NOMO-1 treated with dmso at 0.1 percent for 144 hours (cell line): ENCODE results near the gene MAP1A.
"Not testable (repeated sequence)": the region's sequence is repeated elsewhere in the genome, so short reads cannot be mapped to it uniquely, and the experiment has no call there.

Experiments used
- DNase-seq: peaks from one replicate; lab custom pipeline; 2025; ENCODE audit not compliant: unreplicated experiment; lab: John Stamatoyannopoulos, UW

MAP1A gene

DNA sequence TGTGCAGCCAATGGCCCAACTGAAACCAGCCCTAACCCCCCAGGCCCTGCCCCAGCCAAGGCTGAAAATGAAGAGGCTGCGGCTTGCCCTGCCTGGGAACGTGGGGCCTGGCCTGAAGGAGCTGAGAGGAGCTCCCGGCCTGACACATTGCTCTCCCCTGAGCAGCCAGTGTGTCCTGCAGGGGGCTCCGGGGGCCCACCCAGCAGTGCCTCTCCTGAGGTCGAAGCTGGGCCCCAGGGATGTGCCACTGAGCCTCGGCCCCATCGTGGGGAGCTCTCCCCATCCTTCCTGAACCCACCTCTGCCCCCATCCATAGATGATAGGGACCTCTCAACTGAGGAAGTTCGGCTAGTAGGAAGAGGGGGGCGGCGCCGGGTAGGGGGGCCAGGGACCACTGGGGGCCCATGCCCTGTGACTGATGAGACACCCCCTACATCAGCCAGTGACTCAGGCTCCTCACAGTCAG is 11.2 kb downstream of the MAP1A start:
- DNase-seq: no peak

DNA sequence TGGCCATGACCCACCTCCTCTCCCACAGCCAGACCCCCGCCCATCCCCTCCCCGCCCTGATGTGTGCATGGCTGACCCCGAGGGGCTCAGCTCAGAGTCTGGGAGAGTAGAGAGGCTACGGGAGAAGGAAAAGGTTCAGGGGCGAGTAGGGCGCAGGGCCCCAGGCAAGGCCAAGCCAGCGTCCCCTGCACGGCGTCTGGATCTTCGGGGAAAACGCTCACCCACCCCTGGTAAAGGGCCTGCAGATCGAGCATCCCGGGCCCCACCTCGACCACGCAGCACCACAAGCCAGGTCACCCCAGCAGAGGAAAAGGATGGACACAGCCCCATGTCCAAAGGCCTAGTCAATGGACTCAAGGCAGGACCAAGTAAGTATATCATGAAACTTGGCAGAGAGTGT is 11.7 kb downstream of the MAP1A start:
- DNase-seq: no peak

DNA sequence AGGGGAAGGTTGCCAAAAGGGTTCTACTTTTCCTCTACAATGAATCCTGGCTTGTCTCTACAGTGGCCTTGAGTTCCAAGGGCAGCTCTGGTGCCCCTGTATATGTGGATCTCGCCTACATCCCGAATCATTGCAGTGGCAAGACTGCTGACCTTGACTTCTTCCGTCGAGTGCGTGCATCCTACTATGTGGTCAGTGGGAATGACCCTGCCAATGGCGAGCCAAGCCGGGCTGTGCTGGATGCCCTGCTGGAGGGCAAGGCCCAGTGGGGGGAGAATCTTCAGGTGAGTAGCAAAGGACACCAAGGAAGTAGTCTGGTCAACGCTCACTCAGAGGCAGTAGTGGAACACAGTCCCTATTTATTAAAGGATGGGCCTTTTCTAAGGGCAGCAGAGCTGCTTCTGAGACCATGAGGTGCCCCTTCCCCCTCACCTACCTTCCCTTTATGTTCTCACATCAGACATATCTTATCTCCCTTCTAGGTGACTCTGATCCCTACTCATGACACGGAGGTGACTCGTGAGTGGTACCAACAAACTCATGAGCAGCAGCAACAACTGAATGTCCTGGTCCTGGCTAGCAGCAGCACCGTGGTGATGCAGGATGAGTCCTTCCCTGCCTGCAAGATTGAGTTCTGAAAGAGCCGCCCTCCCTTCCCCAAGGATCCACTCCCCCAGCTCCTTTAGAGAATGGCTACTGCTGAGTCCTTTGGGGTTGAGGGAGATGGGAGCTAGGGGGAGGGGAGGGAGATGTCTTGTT is 12.4 kb downstream of the MAP1A start:
- DNase-seq: no peak

DNA sequence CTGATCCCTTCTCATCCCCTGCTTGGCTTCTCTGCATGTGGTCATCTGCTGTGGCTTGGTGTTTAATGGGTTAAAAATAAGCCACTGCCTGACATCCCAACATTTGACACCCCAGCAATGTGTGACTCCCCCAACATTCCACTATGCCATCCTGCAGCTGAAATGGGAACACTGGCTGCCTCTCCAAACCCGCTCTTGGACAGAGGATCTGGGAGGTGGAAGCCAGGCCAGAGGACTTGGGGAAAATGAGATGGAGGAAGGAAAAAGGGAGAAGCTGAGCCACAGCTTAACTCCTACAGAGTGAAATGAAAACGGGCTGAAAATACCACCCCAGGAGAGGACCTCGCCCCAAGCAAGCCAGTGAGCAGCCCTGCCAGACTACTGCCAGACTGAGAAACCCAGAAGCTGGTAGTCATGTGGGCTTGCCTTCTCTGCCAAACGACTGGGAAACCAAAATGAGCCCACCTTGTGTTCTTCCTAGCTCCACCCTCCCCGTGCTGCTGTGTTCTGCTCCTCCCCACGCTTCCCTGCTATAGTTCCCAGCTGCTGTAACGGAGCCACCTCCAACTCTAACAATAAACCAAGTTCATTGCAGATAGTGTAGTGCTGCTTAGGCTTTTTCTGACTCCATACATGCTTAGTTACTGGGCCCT is 13.7 kb downstream of the MAP1A start:
- no peak for DNase-seq

DNA sequence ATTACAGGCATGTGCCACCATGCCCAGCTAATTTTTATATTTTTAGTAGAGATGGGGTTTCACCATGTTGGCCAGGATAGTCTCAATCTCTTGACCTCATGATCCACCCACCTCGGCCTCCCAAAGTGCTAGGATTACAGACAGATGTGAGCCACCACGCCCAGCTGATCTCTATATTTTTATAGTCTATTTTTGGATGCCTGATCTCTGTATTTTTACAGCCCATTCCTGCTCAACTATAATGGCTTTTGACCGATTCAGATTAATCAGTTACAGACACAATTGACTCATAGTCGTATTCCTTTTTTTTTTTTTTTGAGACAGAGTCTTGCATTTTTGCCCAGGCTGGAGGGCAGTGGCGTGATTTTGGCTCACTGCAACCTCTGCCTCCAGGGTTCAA is 15.4 kb downstream of the MAP1A start:
- DNase-seq: not testable (repeated sequence)

DNA sequence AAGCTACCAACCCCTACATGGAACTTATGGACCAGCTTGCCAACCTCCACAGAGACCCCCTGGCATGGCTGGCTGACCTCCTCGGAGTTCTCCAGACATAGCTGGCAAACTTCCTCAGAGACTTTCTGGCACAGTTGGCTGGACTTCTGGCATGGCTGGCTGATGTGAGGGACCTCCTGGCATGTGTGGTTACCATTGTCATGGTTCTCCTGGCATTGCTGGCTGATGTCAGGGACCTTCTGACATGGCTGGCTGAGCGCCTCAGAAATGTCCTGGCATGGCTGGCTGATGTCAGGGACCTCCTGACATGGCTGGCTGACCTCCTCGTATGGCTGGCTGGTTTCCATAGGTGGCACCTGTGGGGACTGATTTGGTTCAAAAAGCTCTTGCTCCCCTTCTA is 17.5 kb downstream of the MAP1A start:
- DNase-seq: no peak

DNA sequence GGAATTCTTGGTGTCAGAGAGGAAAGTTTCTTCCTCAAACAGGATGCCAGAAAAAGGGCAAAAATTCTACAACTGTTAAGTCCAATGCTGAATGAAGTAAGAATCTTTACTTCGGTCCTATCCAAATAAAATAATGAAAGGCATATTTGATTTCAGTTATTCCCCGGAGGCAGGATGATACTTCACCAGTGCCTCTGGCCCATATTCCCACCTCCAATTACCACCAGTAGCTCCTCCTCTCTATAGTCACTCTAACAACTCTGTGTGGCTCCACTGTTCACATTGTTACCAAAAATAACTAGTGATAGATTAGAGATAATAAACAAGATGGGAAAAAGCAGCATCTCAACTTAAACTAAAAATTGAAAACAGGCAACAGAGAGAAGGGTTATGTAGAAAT is 20.7 kb downstream of the MAP1A start:
- DNase-seq: no peak

DNA sequence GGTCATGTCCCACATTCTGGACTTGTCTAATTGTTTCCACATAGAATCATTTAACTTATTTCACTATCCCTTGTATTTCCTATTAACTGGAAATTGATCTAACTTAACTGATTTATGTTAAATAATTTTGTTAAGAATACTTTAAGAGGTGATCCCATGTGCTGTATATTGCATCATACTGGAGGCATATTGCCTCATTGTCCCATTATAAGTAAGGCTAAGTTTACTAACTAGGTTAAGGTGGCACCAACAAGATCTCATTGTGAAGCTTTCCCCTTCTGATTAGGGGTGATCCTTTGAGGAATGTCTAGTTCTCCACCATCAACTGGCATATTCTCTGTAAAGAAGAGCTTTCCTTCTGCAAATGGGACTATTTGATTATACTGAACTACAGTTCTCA is 24.4 kb downstream of the MAP1A start:
- no peak for DNase-seq

DNA sequence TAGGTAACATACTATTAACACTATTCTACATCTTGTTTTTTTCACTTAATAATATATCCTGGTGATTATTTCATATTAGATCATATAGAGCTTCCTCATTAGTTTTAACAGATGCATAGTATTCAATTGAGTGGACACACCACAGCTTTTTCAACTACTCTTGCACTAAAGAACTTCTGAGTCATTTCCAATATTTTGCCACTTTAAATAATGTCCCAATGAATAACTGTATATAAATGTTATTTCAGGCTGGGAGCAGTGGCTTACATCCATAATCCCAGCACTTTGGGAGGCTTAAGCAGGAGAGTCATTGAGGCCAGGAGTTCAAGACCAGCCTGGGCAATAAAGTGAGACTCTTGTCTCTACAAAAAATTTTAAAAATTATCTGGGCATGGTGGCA is 26.9 kb downstream of the MAP1A start:
- no peak for DNase-seq

DNA sequence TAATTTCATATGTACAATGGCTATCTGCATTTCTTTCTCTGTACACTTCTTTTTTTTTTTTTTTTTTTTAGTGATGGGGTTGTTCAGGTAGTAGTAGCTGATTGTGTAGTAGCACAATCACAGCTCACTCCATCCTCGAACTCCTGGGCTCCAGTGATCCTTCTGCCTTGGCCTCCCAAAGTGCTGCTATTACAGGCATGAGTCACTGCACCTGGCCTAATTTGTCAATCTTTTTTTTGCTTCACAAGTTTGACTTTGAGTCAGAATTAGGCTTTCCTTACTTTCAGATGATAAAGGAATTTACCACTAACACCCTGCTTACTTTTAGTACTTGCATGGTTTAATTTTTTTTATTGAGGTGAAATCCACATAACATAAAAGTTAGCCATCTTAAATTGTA is 28.0 kb downstream of the MAP1A start:
- DNase-seq: no peak

DNA sequence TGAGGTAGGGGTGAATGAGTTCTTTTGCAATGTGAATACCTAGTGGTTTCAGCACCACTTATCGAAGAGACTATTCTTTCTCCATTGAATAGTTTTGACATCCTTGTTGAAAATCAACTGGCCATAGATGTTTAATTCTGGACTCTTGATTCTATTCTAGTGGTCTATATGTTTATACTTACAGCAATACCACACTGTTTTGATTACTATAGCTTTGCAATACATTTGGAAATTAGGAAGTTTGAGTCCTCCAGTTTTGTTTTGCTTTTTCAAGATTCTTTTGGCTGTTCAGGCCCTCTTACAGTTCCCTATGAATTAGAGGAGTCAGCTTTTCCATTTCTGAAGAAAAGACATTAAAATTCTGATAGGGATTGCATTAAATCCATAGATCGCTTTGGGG is 30.1 kb downstream of the MAP1A start:
- DNase-seq: no peak

DNA sequence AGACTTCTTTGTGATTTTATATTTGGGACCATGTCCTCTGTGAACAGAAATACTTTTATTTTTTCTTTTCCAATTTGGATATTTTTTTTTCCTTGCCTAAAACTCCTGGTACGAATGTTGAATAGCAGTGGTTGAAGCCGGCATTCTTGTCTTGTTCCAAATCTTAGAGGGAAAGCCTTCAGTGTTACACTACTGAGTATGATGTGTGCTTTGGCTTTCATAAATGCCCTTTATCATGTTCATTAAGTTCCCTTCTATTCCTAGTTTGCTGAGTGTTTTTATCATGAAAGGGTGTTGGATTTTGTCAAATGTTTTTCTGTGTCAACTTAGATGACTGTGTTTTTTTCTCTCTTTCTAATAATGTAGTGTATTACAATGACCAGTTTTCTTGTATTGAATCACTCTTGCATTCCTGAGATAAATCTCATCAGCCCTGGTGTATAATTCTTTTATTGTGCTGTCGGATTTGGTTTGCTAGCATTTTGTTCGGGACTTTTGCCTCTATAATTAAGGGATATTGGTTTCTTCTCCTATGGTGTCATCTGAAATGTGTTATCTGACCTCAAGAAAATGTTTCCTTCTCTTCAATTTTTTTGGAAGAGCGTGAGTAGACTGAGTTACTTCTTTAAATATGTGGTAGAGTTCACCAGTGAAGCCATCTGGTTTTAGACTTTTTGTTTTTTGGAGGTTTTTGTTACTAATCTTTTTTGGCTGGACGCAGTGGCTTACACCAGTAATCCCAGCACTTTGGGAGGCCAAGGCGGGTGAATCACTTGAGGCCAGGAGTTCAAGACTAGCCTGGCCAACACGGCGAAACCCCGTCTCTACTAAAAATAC is 33.3 kb downstream of the MAP1A start:
- no peak for DNase-seq

DNA sequence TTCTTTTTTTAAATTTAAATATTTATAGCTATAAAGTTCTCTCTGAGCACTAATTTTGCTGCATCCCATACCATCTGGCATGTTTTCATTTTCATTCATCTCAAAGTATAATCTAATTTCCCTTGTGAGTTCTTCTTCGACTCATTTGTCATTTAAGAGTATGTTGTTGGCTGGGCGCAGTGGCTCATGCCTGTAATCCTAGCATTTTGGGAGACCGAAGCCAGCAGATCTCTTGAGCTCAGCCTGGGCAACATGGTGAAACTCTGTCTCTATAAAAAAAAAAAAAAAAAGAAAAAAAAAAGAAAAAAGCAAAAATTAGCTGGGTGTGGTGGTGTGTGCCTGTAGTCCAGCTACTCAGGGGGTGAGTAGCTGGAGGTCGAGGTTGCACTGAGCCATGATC is 34.8 kb downstream of the MAP1A start:
- no peak for DNase-seq

DNA sequence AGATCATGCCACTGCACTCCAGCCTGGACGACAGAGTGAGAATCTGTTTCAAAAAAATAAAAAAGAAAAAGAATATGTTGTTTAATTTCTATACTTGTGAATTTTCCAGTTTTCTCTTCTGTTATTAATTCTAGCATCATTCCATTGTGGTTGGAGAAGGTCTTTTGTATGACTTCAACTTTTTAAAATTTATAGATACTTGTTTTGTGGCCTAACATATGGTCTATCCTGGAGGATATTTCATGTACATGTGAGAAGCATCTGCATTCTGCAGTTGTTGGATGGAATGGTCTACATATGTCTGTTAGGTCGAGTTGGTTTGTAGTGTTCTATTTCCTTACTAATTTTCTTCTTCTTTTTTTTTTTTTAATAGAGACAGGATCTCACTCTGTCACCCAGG is 35.6 kb downstream of the MAP1A start:
- DNase-seq: no peak

DNA sequence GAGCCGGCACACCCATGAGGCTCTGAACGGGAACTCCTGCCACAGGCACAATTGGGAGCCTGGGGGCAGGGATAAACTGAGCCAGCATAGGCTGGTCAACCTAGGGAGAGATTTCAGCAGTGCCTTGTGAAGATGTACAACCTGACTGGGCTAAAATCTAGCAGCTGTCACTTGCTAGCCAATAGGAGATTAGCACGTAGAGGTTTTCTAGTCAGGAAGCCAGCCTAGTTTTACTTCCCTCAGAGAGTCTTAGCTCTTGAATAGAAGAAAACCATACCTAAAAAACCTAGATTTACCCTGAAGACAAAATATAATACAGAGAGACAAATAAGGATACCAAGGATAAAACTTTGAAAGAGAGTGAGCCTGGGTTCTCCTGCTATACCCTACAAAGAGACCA is 45.3 kb downstream of the MAP1A start:
- not testable (repeated sequence) for DNase-seq

DNA sequence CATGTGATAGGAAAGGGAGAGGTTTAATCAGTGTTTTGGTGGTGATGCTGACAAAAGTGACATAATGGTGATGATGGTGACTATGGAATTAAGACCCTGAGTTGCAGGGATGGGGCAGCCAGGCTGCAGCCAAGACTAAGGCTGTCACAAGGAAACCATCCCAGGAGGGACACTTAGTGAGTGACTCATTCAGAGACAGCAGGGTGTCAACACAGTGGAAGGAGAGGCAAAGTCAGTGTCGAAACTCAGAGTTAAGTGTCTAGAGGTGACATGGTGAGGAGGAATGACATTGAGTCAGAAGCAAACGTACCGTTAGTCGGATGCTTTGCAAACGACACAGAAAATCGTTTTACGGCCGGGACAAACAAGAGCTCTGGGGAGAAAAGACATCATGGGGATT is 46.4 kb downstream of the MAP1A start:
- not testable (repeated sequence) for DNase-seq

DNA sequence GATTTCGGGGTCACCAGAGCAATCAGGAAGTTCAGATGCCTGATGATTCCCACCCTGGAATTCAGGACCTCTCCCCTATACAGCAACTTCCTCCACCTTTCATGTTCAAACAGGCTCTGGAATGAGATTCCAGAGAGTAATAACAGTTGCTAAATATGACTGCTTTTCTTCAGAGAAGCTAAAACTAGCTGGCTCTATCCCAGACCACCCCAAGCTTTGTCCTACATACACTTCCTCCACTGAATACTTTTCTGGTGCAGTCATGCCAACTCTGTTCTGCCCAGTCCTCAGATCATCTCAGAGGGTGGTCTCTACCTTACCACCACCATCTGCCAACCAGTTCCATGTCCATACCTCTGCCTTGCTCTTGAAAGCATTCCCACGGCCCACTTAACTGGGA is 49.2 kb downstream of the MAP1A start:
- DNase-seq: not testable (repeated sequence)

DNA sequence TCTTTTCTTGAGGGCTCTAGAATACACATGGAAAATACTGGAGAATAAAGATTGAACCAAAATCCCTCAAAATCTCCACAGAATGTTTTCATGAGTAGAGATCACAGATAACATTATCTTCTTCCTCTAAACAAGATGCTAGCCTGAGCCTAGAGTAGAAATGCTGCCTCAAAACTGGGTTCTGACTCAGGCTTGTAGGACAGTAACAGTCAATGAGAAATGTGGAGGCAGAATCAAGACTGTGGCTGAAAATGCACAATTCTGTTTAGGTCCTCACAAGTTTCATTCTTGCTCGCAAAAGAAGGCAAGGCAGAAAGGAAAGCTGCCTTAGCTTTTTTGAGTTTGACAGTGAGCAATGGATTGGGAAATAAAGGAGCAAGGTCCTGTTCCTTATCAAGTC is 57.2 kb downstream of the MAP1A start:
- not testable (repeated sequence) for DNase-seq
